Naive thymus-derived CD4-positive, alpha-beta T cell (primary cell): ENCODE results near the gene COTL1. TPM values are rescaled to one million over a fixed set of nuclear protein-coding genes. Genes with fewer than 3 reads are reported as not detected.
A peak's percentile ranks its signal among the peaks of the same experiment; 100 is the strongest.
"Not testable (repeated sequence)": the region's sequence is repeated elsewhere in the genome, so short reads cannot be mapped to it uniquely, and the experiment has no call there.

Source experiments
- ATAC-seq: fragments of 150-1000 bp; cut with Tn5 transposase; 2 replicates; pipeline ENCODE4 v1.10.0; 2021; ENCODE audit warnings: mild to moderate bottlenecking, moderate library complexity
- CTCF ChIA-PET: fragments of 350-600 bp; sonication (Branson Sonifier 250); formaldehyde crosslinking; loops from one replicate; lab custom pipeline; 2021; ENCODE audit warnings: antibody characterized with exemption; lab: Charles Lee
- POLR2A ChIA-PET: fragments of 350-600 bp; sonication (Branson Sonifier 250); formaldehyde crosslinking; loops from one replicate; lab custom pipeline; 2021; ENCODE audit warnings: antibody characterized with exemption, inconsistent platforms; lab: Charles Lee
- DNase-seq, 9 donors: peaks; one replicate each; pipeline versions ENCODE4 v3.0.0 to v3.0.0-alpha.2; 2020 to 2022; ENCODE audit warnings: mixed read lengths in 1 of 9
- H3K27ac ChIP-seq: one replicate; pipeline ENCODE4 v1.7.0; 2013; ENCODE audit warnings: mild to moderate bottlenecking, low read depth, low read length, moderate library complexity
- H3K27me3 ChIP-seq, 2 donors: one replicate each; pipeline ENCODE4 v1.7.0; 2013; ENCODE audit warnings: low read length in 2 of 2, mild to moderate bottlenecking in 2 of 2, moderate library complexity in 2 of 2; ENCODE audit not compliant: control insufficient read depth in 2 of 2, insufficient read depth in 2 of 2
- H3K36me3 ChIP-seq, 3 experiments: 1 replicate in 2 of 3; 2 replicates in 1 of 3; pipeline ENCODE4 v1.7.0; 2013; ENCODE audit warnings: low read length in 3 of 3, mild to moderate bottlenecking in 3 of 3, moderate library complexity in 1 of 3; ENCODE audit not compliant: insufficient read depth in 3 of 3, control insufficient read depth in 2 of 3
- H3K4me1 ChIP-seq, 2 donors: one replicate each; pipeline ENCODE4 v1.7.0; 2013; ENCODE audit warnings: low read length in 2 of 2, mild to moderate bottlenecking in 2 of 2, moderate library complexity in 1 of 2; ENCODE audit not compliant: control insufficient read depth in 2 of 2, insufficient read depth in 2 of 2
- H3K4me3 ChIP-seq: 2 replicates; pipeline ENCODE4 v1.7.0; 2013; ENCODE audit warnings: mild to moderate bottlenecking, low read length
- H3K9me3 ChIP-seq, 3 experiments: 1 replicate in 2 of 3; 2 replicates in 1 of 3; pipeline ENCODE4 v1.7.0; 2013; ENCODE audit warnings: low read length in 3 of 3; ENCODE audit not compliant: control insufficient read depth in 2 of 3
- H3K27ac Mint-ChIP-seq, 9 donors: one replicate each; pipeline ENCODE4 v1.8.0; 2020 to 2022; ENCODE audit warnings: mixed read lengths in 9 of 9, mild to moderate bottlenecking in 8 of 9, moderate library complexity in 5 of 9, inconsistent platforms in 2 of 9
- H3K27me3 Mint-ChIP-seq, 5 donors: one replicate each; pipeline ENCODE4 v1.8.0; 2021 to 2022; ENCODE audit warnings: mixed read lengths in 5 of 5, mild to moderate bottlenecking in 1 of 5
- H3K36me3 Mint-ChIP-seq, 5 donors: one replicate each; pipeline ENCODE4 v1.8.0; 2020 to 2022; ENCODE audit warnings: mixed read lengths in 5 of 5, mild to moderate bottlenecking in 3 of 5, inconsistent platforms in 1 of 5
- H3K4me1 Mint-ChIP-seq, 7 donors: one replicate each; pipeline ENCODE4 v1.8.0; 2020 to 2022; ENCODE audit warnings: mixed read lengths in 7 of 7, mild to moderate bottlenecking in 3 of 7, inconsistent platforms in 1 of 7
- H3K4me3 Mint-ChIP-seq, 10 donors: one replicate each; pipeline ENCODE4 v1.8.0; 2020 to 2022; ENCODE audit warnings: mild to moderate bottlenecking in 10 of 10, mixed read lengths in 10 of 10, moderate library complexity in 6 of 10, inconsistent platforms in 2 of 10
- H3K9me3 Mint-ChIP-seq, 11 donors: one replicate each; pipeline ENCODE4 v1.8.0; 2020 to 2022; ENCODE audit warnings: mixed read lengths in 11 of 11, mild to moderate bottlenecking in 4 of 11, inconsistent platforms in 1 of 11, moderate library complexity in 1 of 11
- intact Hi-C, 2 donors: fragments of 100-400 bp; cut with micrococcal nuclease; formaldehyde crosslinking; loops; one replicate each; pipeline ENCODE4 v1.15.1; 2023
- polyA plus RNA-seq, 2 donors: library from polyadenylated mRNA; unstranded; fragments of 300-500 nt; fragmentation: Illumina TruSeq; gene quantifications; one replicate each; pipeline ENCODE4 v1.2.3, GENCODE V29; 2021
- total RNA-seq, 6 experiments: library from RNA in 5 of 6; stranded (reverse) in 5 of 6; gene quantifications; 1 replicate in 5 of 6; 2 replicates in 1 of 6; pipeline ENCODE4 v1.2.3 and lab custom pipeline; 2021 to 2026

COTL1 gene
- total and polyA plus RNA-seq, 7 experiments from 2014 or later: 84.2 to 704 (median 268) TPM

DNA sequence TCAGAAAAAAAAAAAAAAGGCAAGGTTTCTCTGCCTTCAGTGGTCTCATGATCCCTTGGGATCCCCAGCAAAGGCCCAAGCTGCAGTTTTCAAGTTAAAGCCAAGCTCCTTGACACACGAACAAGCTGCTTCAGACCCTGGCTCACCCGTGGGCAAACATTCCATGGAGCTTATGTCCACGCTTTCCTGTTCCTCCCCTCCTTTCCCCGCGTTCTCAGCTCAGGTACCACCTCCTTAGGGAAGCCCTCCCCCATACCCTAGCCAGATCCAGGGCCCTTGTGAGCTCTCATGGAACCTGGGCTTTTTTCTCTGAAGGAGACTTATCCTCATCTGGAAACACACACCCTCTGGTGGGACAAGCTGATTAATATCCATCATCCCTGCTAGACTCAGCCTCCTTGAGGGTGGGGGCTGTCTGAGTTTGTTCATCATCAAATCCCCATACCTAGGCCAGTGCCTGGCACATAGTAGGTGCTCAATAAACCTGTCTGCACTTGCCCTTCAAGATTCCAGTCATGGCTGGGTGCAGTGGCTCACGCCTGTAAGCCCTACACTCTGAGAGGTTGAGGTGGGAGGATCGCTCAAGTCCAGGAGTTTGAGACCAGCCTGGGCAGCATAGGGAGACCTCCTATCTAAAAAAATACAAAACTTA lies 54.7 kb downstream of the COTL1 start:
- Mint-ChIP-seq H3K9me3 (peaks cover 0 to 1% (median 0%) of the 10 kb centered on the region in 11 donors), H3K27ac (peak overlapping the region in 3 of 9 donors; percentile 33 to 66 (median 38)), H3K4me1 (peaks cover 1 to 30% (median 6%) of the 10 kb centered on the region in 7 donors), H3K4me3 (no peak overlapping the region), H3K27me3 (no peaks in the 10 kb centered on the region), H3K36me3 (peaks cover 6 to 39% (median 12%) of the 10 kb centered on the region in 5 donors)
- no peak for DNase-seq
- H3K36me3 ChIP-seq: peaks cover 0 to 47% (median 19%) of the 10 kb centered on the region in 3 experiments
- no peak for ATAC-seq
- H3K4me1 ChIP-seq: peaks cover 0 to under 1% of the 10 kb centered on the region in 2 donors
- H3K4me3 ChIP-seq: no peak overlapping the region
- H3K9me3 ChIP-seq: no peaks in the 10 kb centered on the region
- CTCF ChIA-PET: interaction anchor here (0.6 kb wide), 1 partner anchor 162 kb away, joined by 3 read pairs; no protein-coding TSS in a partner anchor
- intact Hi-C loops: no loop called here
- POLR2A ChIA-PET: interaction anchor here (0.8 to 1.4 kb wide), 4 partner anchors 9 to 50 kb away, joined by 3 to 4 read pairs (median 3); no protein-coding TSS in a partner anchor
- H3K27ac ChIP-seq: no peak overlapping the region
- H3K27me3 ChIP-seq: no peaks in the 10 kb centered on the region

DNA sequence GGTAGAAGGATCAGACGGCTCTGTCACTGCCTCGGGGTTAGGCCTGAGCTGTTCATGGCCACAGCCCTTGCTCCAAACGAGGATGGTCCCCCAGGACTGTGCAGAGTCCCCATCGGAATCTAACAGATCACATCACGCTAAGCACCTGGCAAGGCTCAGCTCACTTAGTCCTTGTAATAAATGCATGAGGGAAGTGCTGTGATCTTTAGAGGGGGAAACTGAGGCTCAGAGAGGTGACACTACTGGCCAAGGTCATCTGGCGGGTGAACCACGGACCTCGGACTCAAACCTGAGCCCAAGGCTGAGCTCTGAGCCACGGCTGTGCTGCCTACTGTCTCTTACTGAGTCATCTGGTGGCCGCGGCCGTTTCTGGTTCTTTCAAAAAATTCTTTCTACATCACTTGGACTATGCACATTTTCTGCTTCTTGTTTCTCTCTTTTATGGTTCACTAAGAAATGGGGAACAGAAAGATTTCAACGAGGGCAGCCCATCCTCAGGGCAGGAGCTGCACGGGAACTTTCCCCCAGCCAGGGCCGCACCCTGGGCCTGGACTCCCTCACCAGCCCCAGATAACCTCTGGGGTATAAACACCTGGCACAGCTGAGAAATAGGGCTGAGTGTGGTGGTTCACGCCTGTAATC lies 55.6 kb downstream of the COTL1 start:
- DNase-seq: no peak
- no peak overlapping the region for H3K27ac ChIP-seq
- peaks cover 5 to 33% (median 10%) of the 10 kb centered on the region in 5 donors for H3K36me3 Mint-ChIP-seq
- no peaks in the 10 kb centered on the region for H3K27me3 ChIP-seq
- no peaks in the 10 kb centered on the region for H3K4me1 ChIP-seq
- peaks cover 0 to 28% (median 5%) of the 10 kb centered on the region in 7 donors for H3K4me1 Mint-ChIP-seq
- no peak overlapping the region for H3K4me3 Mint-ChIP-seq
- no peaks in the 10 kb centered on the region for H3K27me3 Mint-ChIP-seq
- H3K4me3 ChIP-seq: no peak overlapping the region
- ChIA-PET POLR2A (interaction anchor here (0.8 to 1.4 kb wide), 3 partner anchors 8 to 23 kb away, joined by 3 to 4 read pairs (median 4); no protein-coding TSS in a partner anchor), CTCF (interaction anchor here (1.0 kb wide), 1 partner anchor 9 kb away, joined by 4 read pairs; no protein-coding TSS in a partner anchor)
- H3K9me3 Mint-ChIP-seq: peaks cover 0 to 1% (median 0%) of the 10 kb centered on the region in 11 donors
- intact Hi-C loops: no loop called here
- peaks cover 0 to 43% (median 19%) of the 10 kb centered on the region in 3 experiments for H3K36me3 ChIP-seq
- ATAC-seq: peak; percentile 79
- H3K27ac Mint-ChIP-seq: peak overlapping the region in 2 of 9 donors; percentile 13 to 31
- H3K9me3 ChIP-seq: no peaks in the 10 kb centered on the region

GRCh38 chr16:84561291-84561690 lies 56.6 kb downstream of the COTL1 start:
- intact Hi-C loops: no loop called here
- no peak overlapping the region for H3K4me3 ChIP-seq
- H3K36me3 Mint-ChIP-seq: peaks cover 1 to 25% (median 6%) of the 10 kb centered on the region in 5 donors
- ChIA-PET CTCF (no interaction called here), POLR2A (interaction anchor here (1.0 kb wide), 1 partner anchor 8 kb away, joined by 3 read pairs; no protein-coding TSS in a partner anchor)
- H3K36me3 ChIP-seq: peaks cover 0 to 33% (median 15%) of the 10 kb centered on the region in 3 experiments
- peaks cover 0 to 21% (median 5%) of the 10 kb centered on the region in 7 donors for H3K4me1 Mint-ChIP-seq
- no peak for ATAC-seq
- H3K27me3 ChIP-seq: no peaks in the 10 kb centered on the region
- H3K27ac Mint-ChIP-seq: peak overlapping the region in 1 of 9 donors; percentile 30
- no peak overlapping the region for H3K27ac ChIP-seq
- no peak overlapping the region for H3K4me3 Mint-ChIP-seq
- no peaks in the 10 kb centered on the region for H3K9me3 ChIP-seq
- no peaks in the 10 kb centered on the region for H3K4me1 ChIP-seq
- no peaks in the 10 kb centered on the region for H3K27me3 Mint-ChIP-seq
- no peaks in the 10 kb centered on the region for H3K9me3 Mint-ChIP-seq
- DNase-seq: no peak

DNA sequence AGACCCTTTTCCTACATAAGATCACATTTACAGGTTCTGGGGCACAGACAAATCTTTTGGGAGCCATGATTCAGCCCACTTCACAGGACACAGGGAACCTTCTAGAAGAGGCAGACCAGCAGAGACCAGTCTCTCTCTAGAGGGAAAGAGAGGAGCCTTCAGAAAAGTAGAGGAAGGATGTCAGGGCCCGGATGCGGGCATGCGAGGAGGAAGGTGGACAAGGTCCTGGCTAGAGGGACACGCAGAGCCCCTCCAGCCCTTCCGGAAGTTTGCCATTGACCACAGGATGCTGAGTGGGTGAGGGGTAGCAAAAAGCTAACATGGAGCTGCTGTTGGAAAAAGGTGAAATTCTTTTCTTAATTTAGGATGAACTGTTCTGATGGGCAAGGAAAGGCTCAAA lies 57.6 kb downstream of the COTL1 start:
- H3K9me3 ChIP-seq: no peaks in the 10 kb centered on the region
- CTCF ChIA-PET: interaction anchor here (0.7 kb wide), 1 partner anchor 104 kb away, joined by 3 read pairs; no protein-coding TSS in a partner anchor
- POLR2A ChIA-PET: no interaction called here
- Mint-ChIP-seq H3K27ac (peak overlapping the region in 4 of 9 donors; percentile 29 to 53 (median 46)), H3K36me3 (peaks cover 0 to 18% (median under 1%) of the 10 kb centered on the region in 5 donors), H3K9me3 (no peaks in the 10 kb centered on the region), H3K27me3 (no peaks in the 10 kb centered on the region), H3K4me3 (peak overlapping the region in 1 of 10 donors; percentile 41), H3K4me1 (peaks cover 6 to 31% (median 12%) of the 10 kb centered on the region in 7 donors)
- no peak for DNase-seq
- ATAC-seq: no peak
- H3K4me3 ChIP-seq: no peak overlapping the region
- intact Hi-C loops: no loop called here
- no peaks in the 10 kb centered on the region for H3K27me3 ChIP-seq
- H3K27ac ChIP-seq: no peak overlapping the region
- peaks cover 2 to 7% of the 10 kb centered on the region in 2 donors for H3K4me1 ChIP-seq
- H3K36me3 ChIP-seq: peaks cover 0 to 23% (median 7%) of the 10 kb centered on the region in 3 experiments

DNA sequence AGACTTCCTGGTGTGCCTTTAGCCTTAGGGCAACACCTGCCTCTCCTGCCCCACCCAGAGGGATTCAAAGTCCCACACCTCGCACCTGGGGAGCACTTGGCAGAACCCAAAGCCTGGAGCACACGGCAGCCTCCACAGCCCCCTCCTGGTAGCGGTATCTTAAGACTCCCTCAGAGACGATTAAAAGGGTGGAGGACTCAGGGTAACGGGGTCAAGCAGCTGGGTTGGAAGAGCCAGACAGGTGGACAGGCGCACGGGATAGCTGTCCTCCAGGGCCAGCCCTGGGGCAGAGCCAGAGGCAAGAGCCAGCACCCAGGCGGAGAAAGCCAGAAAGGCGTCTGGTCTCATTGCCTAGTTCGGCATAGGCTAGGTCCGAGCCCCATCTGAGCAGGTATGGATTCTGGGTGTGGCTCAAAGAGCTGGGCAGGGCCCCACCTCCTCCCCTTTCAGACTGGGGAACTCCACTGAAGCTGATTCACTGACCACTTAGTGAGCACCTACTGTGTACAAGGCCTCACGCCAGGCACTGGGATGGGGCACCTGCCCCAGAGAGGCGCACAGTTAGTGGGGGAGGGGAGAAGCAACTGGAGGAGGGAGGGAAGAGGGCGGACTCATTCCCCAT lies 58.5 kb downstream of the COTL1 start:
- Histone ChIP-seq H3K36me3 (peaks cover 0 to 15% (median 6%) of the 10 kb centered on the region in 3 experiments), H3K9me3 (no peaks in the 10 kb centered on the region), H3K4me3 (no peak overlapping the region), H3K4me1 (peaks cover 11 to 15% of the 10 kb centered on the region in 2 donors), H3K27ac (no peak overlapping the region), H3K27me3 (no peaks in the 10 kb centered on the region)
- Mint-ChIP-seq H3K27me3 (no peaks in the 10 kb centered on the region), H3K4me1 (peaks cover 8 to 38% (median 20%) of the 10 kb centered on the region in 7 donors), H3K9me3 (no peaks in the 10 kb centered on the region), H3K36me3 (peaks cover 0 to 15% (median 0%) of the 10 kb centered on the region in 5 donors), H3K4me3 (no peak overlapping the region), H3K27ac (peak overlapping the region in 1 of 9 donors; percentile 29)
- ATAC-seq (no peak), DNase-seq (no peak)
- intact Hi-C loops: no loop called here
- ChIA-PET POLR2A (interaction anchor here (1.3 kb wide), 1 partner anchor 58 kb away, joined by 3 read pairs; no protein-coding TSS in a partner anchor), CTCF (interaction anchor here (0.7 kb wide), 1 partner anchor 105 kb away, joined by 3 read pairs; no protein-coding TSS in a partner anchor)

- POLR2A ChIA-PET: interaction anchor here (1.3 kb wide), 1 partner anchor 58 kb away, joined by 3 read pairs; no protein-coding TSS in a partner anchor
- H3K27me3 Mint-ChIP-seq, H3K27ac ChIP-seq, H3K4me3 Mint-ChIP-seq, DNase-seq, CTCF ChIA-PET, H3K4me3 ChIP-seq, H3K27me3 ChIP-seq, H3K9me3 Mint-ChIP-seq, H3K9me3 ChIP-seq, intact Hi-C loops, ATAC-seq, H3K36me3 ChIP-seq: not testable (repeated sequence)
- Mint-ChIP-seq H3K36me3 (peaks cover 0 to 15% (median 0%) of the 10 kb centered on the region in 5 donors), H3K4me1 (peaks cover 11 to 40% (median 26%) of the 10 kb centered on the region in 7 donors), H3K27ac (peak overlapping the region in 1 of 9 donors; percentile 45)
- H3K4me1 ChIP-seq: peaks cover 16 to 21% of the 10 kb centered on the region in 2 donors
Measured at GRCh38 chr16:84558850-84559249, 59.0 kb downstream of the COTL1 start.
